ENCODE results near the gene CLDN25.
"Not testable (repeated sequence)": the region's sequence is repeated elsewhere in the genome, so short reads cannot be mapped to it uniquely, and the experiment has no call there.

The CLDN25 gene

DNA sequence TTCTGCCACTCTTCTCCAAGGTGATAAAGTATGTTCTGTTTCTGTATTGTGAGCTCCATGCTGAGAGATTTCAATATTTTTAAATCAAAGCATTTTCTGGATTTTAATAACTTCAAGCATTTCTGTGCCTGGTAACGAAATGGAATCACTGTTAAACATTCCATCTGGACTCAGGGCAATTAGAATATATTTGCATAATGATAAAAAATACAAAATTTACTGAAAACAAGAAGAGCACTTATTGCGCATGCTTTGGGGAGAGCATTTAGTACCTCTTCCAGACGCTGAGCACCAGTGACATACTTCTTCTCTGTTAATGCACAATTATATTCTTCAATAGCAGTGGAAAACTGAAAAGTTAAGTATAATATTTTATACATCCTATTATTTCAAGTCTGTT is 19.4 kb upstream of the CLDN25 start:
- intact Hi-C loops (cut with DNase I; ENCODE audit: low total_unique reads), result no loop called here
- Histone ChIP-seq H3K4me1 (no peaks in the 10 kb centered on the region), H3K4me3 (no peak overlapping the region), H3K36me3 (peaks cover 50 to 69% (median 63%) of the 10 kb centered on the region in 3 donors), H3K27ac (no peak overlapping the region), H3K27me3 (no peaks in the 10 kb centered on the region), H3K9me3 (no peaks in the 10 kb centered on the region)
- DNase-seq, result no peak
- TF ChIP-seq, protein P1, sequence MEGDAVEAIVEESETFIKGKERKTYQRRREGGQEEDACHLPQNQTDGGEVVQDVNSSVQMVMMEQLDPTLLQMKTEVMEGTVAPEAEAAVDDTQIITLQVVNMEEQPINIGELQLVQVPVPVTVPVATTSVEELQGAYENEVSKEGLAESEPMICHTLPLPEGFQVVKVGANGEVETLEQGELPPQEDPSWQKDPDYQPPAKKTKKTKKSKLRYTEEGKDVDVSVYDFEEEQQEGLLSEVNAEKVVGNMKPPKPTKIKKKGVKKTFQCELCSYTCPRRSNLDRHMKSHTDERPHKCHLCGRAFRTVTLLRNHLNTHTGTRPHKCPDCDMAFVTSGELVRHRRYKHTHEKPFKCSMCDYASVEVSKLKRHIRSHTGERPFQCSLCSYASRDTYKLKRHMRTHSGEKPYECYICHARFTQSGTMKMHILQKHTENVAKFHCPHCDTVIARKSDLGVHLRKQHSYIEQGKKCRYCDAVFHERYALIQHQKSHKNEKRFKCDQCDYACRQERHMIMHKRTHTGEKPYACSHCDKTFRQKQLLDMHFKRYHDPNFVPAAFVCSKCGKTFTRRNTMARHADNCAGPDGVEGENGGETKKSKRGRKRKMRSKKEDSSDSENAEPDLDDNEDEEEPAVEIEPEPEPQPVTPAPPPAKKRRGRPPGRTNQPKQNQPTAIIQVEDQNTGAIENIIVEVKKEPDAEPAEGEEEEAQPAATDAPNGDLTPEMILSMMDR (IDR thresholded peaks at IDR 0.05), result no peak

DNA sequence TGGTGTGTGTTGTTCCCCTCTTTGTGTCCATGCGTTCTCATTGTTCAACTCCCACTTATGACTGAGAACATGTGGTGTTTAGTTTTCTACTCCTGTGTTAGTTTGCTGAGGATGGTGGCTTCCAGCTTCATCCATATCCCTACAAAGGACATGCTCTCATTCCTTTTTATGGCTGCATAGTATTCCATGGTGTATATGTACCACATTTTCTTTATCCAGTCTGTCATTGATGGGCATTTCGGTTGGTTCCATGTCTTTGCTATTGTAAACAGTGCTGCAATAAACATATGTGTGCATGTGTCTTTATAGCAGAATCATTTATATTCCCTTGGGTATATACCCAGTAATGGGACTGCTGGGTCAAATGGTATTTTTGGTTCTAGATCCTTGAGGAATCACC is 16.6 kb upstream of the CLDN25 start:
- intact Hi-C loops (cut with DNase I; ENCODE audit: low total_unique reads); DNase-seq: not testable (repeated sequence)

DNA sequence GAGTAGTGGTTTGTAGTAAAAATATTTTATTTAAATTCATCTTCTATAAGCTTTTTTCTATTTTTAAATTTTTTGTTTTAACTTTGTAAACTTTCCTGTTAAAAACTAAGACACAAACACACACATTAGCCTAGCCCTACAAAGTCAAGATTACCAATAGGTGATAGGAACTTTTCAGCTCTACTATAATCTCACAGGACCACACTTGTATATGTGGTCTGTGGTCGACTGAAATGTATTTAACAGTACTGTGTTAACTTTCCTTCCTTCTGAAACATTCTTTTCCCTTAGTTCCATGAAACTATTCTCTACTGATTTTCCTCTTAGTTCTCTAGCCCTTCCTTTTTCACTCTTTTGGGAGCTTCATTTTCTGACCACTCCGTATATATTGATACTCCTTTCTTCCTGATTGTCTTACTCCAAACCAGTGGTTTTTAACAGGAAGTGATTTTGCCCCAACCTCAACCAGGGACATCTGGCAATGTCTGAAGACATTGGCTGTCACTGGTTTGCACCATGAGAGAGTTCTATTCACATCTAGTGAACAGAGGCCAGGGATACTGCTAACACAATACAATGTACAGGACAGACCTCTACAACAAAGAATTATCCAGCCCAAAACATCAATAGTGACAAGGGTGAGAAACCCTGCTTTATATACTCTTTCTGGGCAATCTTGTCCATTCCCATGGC is 14.9 kb upstream of the CLDN25 start:
- Histone ChIP-seq H3K4me1 (peaks cover 0 to 3% (median 0%) of the 10 kb centered on the region in 4 donors), H3K4me3 (no peak overlapping the region), H3K27ac (no peak overlapping the region), H3K36me3 (peaks cover 10 to 49% (median 46%) of the 10 kb centered on the region in 3 donors), H3K27me3 (no peaks in the 10 kb centered on the region), H3K9me3 (no peaks in the 10 kb centered on the region)
- intact Hi-C loops (cut with DNase I; ENCODE audit: low total_unique reads), result no loop called here
- TF ChIP-seq, protein P1 (IDR thresholded peaks at IDR 0.05), result no peak
- DNase-seq, result no peak

More for the DNA sequence above, 16.6 kb upstream of the CLDN25 start:
- H3K36me3 ChIP-seq, result peaks cover 24 to 58% (median 52%) of the 10 kb centered on the region in 3 donors
- H3K4me3 ChIP-seq, H3K27me3 ChIP-seq, H3K9me3 ChIP-seq, H3K27ac ChIP-seq, H3K4me1 ChIP-seq: not testable (repeated sequence)

DNA sequence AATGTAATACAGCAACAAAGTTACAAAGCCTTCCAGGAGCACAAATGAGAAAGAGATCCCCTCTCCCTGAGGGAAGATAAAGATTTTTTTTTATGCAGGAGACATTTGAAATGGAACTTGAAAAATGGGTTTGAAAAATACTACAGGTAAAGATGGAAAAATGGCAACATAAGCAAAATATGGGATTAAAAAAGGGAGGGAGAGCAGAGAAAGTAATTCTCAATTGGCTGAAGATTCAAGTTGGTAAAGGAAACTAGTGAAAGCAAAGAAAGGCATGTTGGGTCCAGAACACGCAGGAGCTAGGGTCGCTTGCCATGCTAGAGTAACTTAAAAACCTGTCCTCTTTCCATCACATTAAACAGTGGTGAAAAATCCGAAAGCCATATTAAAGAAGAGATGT is 7.6 kb upstream of the CLDN25 start:
- H3K27ac ChIP-seq, result no peak overlapping the region
- no peak overlapping the region for H3K4me3 ChIP-seq
- peaks cover 0 to 24% (median 13%) of the 10 kb centered on the region in 3 donors for H3K36me3 ChIP-seq
- TF ChIP-seq, protein P1 (IDR thresholded peaks at IDR 0.05), result no peak
- no peaks in the 10 kb centered on the region for H3K27me3 ChIP-seq
- no peaks in the 10 kb centered on the region for H3K9me3 ChIP-seq
- intact Hi-C loops (cut with DNase I; ENCODE audit: low total_unique reads), result loop anchor here (10.0 kb wide), 1 partner anchor 103 kb away; the partner anchor contains the start of gene USP28
- peaks cover 0 to 18% (median 6%) of the 10 kb centered on the region in 4 donors for H3K4me1 ChIP-seq
- no peak for DNase-seq

DNA sequence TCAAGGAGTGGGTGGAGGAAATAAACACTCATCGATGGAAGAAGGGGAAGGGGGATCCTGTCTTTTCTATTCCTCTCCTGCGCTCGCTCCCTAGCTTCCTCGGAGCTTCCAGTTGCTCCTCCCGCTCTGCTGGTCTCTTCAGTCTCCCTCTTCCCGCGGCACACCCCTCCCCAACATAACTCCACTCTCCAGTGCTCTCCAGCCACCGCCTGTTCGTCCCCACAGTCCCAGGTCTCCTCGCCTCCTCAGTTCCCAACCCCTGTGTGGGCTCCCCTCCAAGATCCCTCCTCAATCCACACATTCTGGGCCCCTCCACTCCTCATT is 6.5 kb upstream of the CLDN25 start:
- peak overlapping the region; percentile 70 to 91 for H3K27ac ChIP-seq
- peak overlapping the region; percentile 60 to 91 for H3K4me3 ChIP-seq
- peaks cover 0 to 23% (median 8%) of the 10 kb centered on the region in 4 donors for H3K4me1 ChIP-seq
- H3K9me3 ChIP-seq, result no peaks in the 10 kb centered on the region
- DNase-seq, result peak in 1 of 2 donors; percentile 36
- TF ChIP-seq, protein P1 (IDR thresholded peaks at IDR 0.05), result no peak
- H3K27me3 ChIP-seq, result no peaks in the 10 kb centered on the region
- intact Hi-C loops (cut with DNase I; ENCODE audit: low total_unique reads), result loop anchor here (10.0 kb wide), 1 partner anchor 102 kb away; the partner anchor contains the start of gene USP28
- H3K36me3 ChIP-seq, result peaks cover 0 to 14% (median 6%) of the 10 kb centered on the region in 3 donors

DNA sequence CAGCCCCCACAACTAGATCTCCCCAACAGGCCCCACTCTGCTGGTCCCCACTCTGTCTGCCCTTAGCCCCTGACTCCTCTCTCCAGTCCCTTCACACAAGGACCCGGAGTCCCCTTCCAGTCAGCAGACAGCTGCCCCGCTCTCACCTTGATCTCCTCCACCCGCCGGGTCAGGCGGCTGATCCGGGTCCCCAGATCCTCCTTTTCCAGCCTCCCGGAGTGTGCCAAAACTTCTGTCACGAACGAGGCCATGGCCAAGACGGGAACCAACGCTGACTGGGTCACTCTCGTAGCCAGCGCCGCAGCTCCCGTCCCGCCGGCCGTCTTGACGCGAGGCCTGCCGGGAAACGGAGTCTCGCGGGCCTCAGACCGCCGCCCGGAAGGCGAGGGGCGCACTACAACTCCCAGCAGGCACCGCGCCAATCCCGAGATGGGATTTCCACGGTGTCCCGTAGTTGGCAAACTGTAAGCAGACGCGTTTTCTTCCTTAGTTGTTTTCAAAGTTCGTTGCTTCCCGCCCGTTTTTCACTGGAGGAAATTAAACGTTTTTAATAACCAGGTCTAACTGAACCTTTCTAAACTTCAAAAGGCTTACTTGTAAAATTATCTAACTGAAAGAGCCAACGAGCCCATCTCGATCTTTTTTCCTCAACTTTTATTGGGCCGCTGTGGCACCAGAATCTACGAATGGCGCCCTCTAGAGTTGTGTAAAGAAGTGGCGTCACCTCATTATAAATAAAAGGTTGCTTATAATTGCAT is 6.0 kb upstream of the CLDN25 start, which contains the start of gene ZW10:
Gene ZW10 (minus strand): TSS at position 277 of the 758 bp plus-strand sequence. CDS start 26 bp downstream, at position 251.
- intact Hi-C loops (cut with DNase I; ENCODE audit: low total_unique reads), result loop anchor here (10.0 kb wide), 1 partner anchor 101 kb away; the partner anchor contains the start of gene USP28
- Histone ChIP-seq H3K9me3 (no peaks in the 10 kb centered on the region), H3K4me1 (peaks cover 0 to 28% (median 11%) of the 10 kb centered on the region in 4 donors), H3K27ac (peak within 1 kb of the TSS; percentile 70 to 91), H3K36me3 (peaks cover 0 to 8% (median under 1%) of the 10 kb centered on the region in 3 donors), H3K27me3 (no peaks in the 10 kb centered on the region), H3K4me3 (peak within 1 kb of the TSS; percentile 60 to 91)
- TF ChIP-seq, protein P1 (IDR thresholded peaks at IDR 0.05), result peak; percentile 73 to 79
- peak; percentile 97 to 98 for DNase-seq

Measured in tibial artery (tissue), 4 donors.